B cell (primary cell): ENCODE measurements around the gene BTG3. TPM values are rescaled to one million over a fixed set of nuclear protein-coding genes. Genes with fewer than 3 reads are reported as not detected.

Source experiments
- ATAC-seq: fragments of 200-7000 bp; cut with Tn5 transposase; one replicate; pipeline ENCODE4 v1.10.0; 2021; ENCODE audit warnings: low read depth, mild to moderate bottlenecking, moderate number of reproducible peaks, moderate library complexity
- CTCF ChIA-PET: fragments of 350-600 bp; sonication (Branson Sonifier 250); formaldehyde crosslinking; loops from one replicate; lab custom pipeline; 2021; ENCODE audit warnings: antibody characterized with exemption, inconsistent platforms; lab: Charles Lee
- POLR2A ChIA-PET: fragments of 350-600 bp; sonication (Branson Sonifier 250); formaldehyde crosslinking; loops from one replicate; lab custom pipeline; 2021; ENCODE audit warnings: antibody characterized with exemption; lab: Charles Lee
- DNase-seq: peaks from one replicate; pipeline ENCODE4 v3.0.0; 2013
- H2AFZ ChIP-seq: 2 replicates; pipeline ENCODE4 v1.6.1; 2012; ENCODE audit warnings: mild to moderate bottlenecking, low read depth, low read length; ENCODE audit not compliant: insufficient read depth, poor library complexity, severe bottlenecking
- H3K27ac ChIP-seq, 2 donors: 1 replicate in 1 of 2; 2 replicates in 1 of 2; pipeline ENCODE4 v1.5.1; 2012 to 2013; ENCODE audit warnings: low read length in 2 of 2, mild to moderate bottlenecking in 2 of 2, moderate library complexity in 1 of 2
- H3K27me3 ChIP-seq, 4 experiments: fragments of 200-600 bp in 1 of 4; sonication (generic) in 1 of 4; replicated peaks in 1 of 4; 1 replicate in 2 of 4; 2 replicates in 2 of 4; pipeline versions ENCODE4 v1.6.1 to v1.7.0; 2013 to 2016; ENCODE audit warnings: low read length in 3 of 4, mild to moderate bottlenecking in 2 of 4, mixed read lengths in 1 of 4, moderate library complexity in 1 of 4; ENCODE audit not compliant: insufficient read depth in 4 of 4, control insufficient read depth in 3 of 4; ENCODE audit errors: control extremely low read depth in 1 of 4
- H3K36me3 ChIP-seq, 2 experiments: replicated peaks in 1 of 2; 1 replicate in 1 of 2; 2 replicates in 1 of 2; pipeline versions ENCODE4 v1.6.1 to v1.7.1; 2013; ENCODE audit warnings: low read length in 1 of 2; ENCODE audit not compliant: insufficient read depth in 2 of 2, control insufficient read depth in 1 of 2; ENCODE audit errors: control extremely low read depth in 1 of 2, extremely low read depth in 1 of 2
- H3K4me1 ChIP-seq, 2 donors: fragments of 200-600 bp in 1 of 2; sonication (generic) in 1 of 2; 1 replicate in 1 of 2; 2 replicates in 1 of 2; pipeline versions ENCODE4 v1.5.1 to v1.6.1; 2013 to 2017; ENCODE audit warnings: low read length in 2 of 2; ENCODE audit not compliant: control insufficient read depth in 2 of 2, insufficient read depth in 2 of 2
- H3K4me2 ChIP-seq: replicated peaks from 2 replicates; pipeline ENCODE3; 2012; ENCODE audit warnings: mild to moderate bottlenecking, low read depth, low read length; ENCODE audit not compliant: poor library complexity, severe bottlenecking
- H3K4me3 ChIP-seq, 5 experiments: fragments of 200-600 bp in 1 of 5; sonication (generic) in 1 of 5; 1 replicate in 3 of 5; 2 replicates in 2 of 5; pipeline versions ENCODE4 v1.5.1 to v1.7.0; 2011 to 2016; ENCODE audit warnings: low read length in 4 of 5, mild to moderate bottlenecking in 4 of 5, low read depth in 2 of 5, control low read depth in 1 of 5, moderate library complexity in 1 of 5; ENCODE audit not compliant: insufficient read depth in 1 of 5; ENCODE audit errors: control extremely low read depth in 1 of 5, extremely low read depth in 1 of 5
- H3K79me2 ChIP-seq: fragments of 200-600 bp; sonication (generic); one replicate; pipeline ENCODE4 v1.6.0; 2016; ENCODE audit warnings: low read length; ENCODE audit not compliant: control insufficient read depth, insufficient read depth
- H3K9ac ChIP-seq: fragments of 200-600 bp; sonication (generic); 2 replicates; pipeline ENCODE4 v1.6.1; 2017; ENCODE audit warnings: mild to moderate bottlenecking, low read length, moderate library complexity
- H3K9me3 ChIP-seq, 3 donors: one replicate each; pipeline versions ENCODE4 v1.6.1 to v1.7.1; 2013; ENCODE audit warnings: low read length in 2 of 3; ENCODE audit not compliant: control insufficient read depth in 2 of 3, insufficient read depth in 1 of 3; ENCODE audit errors: control extremely low read depth in 1 of 3
- H4K20me1 ChIP-seq: 2 replicates; pipeline ENCODE4 v1.6.0; 2012; ENCODE audit warnings: mild to moderate bottlenecking, low read length; ENCODE audit not compliant: insufficient read depth, control insufficient read depth, poor library complexity, severe bottlenecking
- H3K27ac Mint-ChIP-seq: one replicate; pipeline ENCODE4 v1.8.0; 2021; ENCODE audit warnings: mixed read lengths
- H3K27me3 Mint-ChIP-seq: one replicate; pipeline ENCODE4 v1.8.0; 2021; ENCODE audit warnings: mixed read lengths
- H3K4me1 Mint-ChIP-seq: one replicate; pipeline ENCODE4 v1.8.0; 2021; ENCODE audit warnings: mixed read lengths
- H3K4me3 Mint-ChIP-seq: one replicate; pipeline ENCODE4 v1.8.0; 2021; ENCODE audit warnings: mixed read lengths
- H3K9me3 Mint-ChIP-seq: one replicate; pipeline ENCODE4 v1.8.0; 2022; ENCODE audit warnings: mixed read lengths; ENCODE audit not compliant: insufficient read depth
- CTCF ChIP-seq: fragments of 200-600 bp; IDR thresholded peaks from one replicate; pipeline ENCODE4 v1.8.0; 2022; ENCODE audit warnings: antibody characterized with exemption, mild to moderate bottlenecking
- EZH2 ChIP-seq: IDR thresholded peaks from 2 replicates; pipeline ENCODE4 v1.6.1; 2012; ENCODE audit warnings: borderline replicate concordance, low read depth, mild to moderate bottlenecking, moderate library complexity, low read length; ENCODE audit not compliant: insufficient read depth, poor library complexity, severe bottlenecking
- WGBS: methylation state at CpG from one replicate; pipeline ENCODE4 v1.1.5; 2013; ENCODE audit warnings: missing lambda C conversion rate; ENCODE audit not compliant: insufficient coverage; 5-methylcytosine and 5-hydroxymethylcytosine counted together
- intact Hi-C: fragments of 100-400 bp; cut with micrococcal nuclease; formaldehyde crosslinking; loops from one replicate; pipeline ENCODE4 v1.10.0; 2022
- polyA plus RNA-seq: library from polyadenylated mRNA; depleted of rRNA; stranded (reverse); fragments of >200 nt; gene quantifications from 2 replicates; pipeline ENCODE4 v1.2.3, GENCODE V29; 2012
- total RNA-seq, 2 donors: library from RNA; stranded (reverse); fragments of 120-200 nt in 1 of 2; gene quantifications; 1 replicate in 1 of 2; 2 replicates in 1 of 2; pipeline versions ENCODE4 v1.2.3 to v1.2.4, GENCODE V29; 2013 to 2022

The BTG3 gene
- total and polyA plus RNA-seq, 2 donors (not counting 1 experiment from before 2014, with no cell fraction given), result 11.8 to 14.9 TPM

DNA sequence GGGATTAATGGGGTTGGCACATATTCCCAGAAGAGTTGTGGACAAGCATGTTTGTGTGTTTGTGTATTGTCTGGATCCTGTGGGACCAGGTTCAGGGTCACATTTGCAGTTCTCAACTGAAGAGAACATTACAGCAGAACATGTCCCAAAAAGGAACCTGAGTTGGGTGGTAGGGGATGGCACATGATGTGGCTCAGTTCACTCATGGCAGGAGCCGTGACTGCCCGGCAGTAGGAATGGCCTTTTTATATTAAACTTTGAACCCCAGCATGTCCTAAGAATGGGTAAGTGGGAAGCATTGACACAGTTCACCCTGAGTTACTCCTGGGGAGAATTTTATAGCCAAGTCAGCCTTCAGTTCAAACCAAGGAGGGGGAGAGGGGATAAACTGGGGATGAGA is 58.6 kb downstream of the BTG3 start:
- POLR2A ChIA-PET, result no interaction called here
- Histone ChIP-seq H3K9me3 (no peaks in the 10 kb centered on the region), H3K36me3 (no peaks in the 10 kb centered on the region), H3K4me2 (no peak overlapping the region), H3K4me3 (no peak overlapping the region), H3K79me2 (no peaks in the 10 kb centered on the region), H3K4me1 (no peaks in the 10 kb centered on the region), H3K27ac (no peak overlapping the region), H2AFZ (no peak overlapping the region), H3K27me3 (peaks cover 0 to under 1% (median 0%) of the 10 kb centered on the region in 4 experiments), H4K20me1 (no peaks in the 10 kb centered on the region), H3K9ac (no peak overlapping the region)
- Mint-ChIP-seq H3K27me3 (peaks cover 18% of the 10 kb centered on the region), H3K4me3 (no peak overlapping the region), H3K4me1 (no peaks in the 10 kb centered on the region), H3K27ac (no peak overlapping the region), H3K9me3 (no peaks in the 10 kb centered on the region)
- ATAC-seq, result no peak
- no CpG with 5 or more reads among the region's 2 CpGs for WGBS
- CTCF ChIA-PET, result no interaction called here
- TF ChIP-seq CTCF (no peak), EZH2 (no peak)
- intact Hi-C loops, result no loop called here
- no peak for DNase-seq

GRCh38 chr21:17552410-17552809 is 60.3 kb downstream of the BTG3 start:
- Histone ChIP-seq H3K4me2 (no peak overlapping the region), H3K9me3 (no peaks in the 10 kb centered on the region), H3K36me3 (no peaks in the 10 kb centered on the region), H3K9ac (no peak overlapping the region), H2AFZ (no peak overlapping the region), H3K27ac (no peak overlapping the region), H3K79me2 (no peaks in the 10 kb centered on the region), H3K27me3 (no peaks in the 10 kb centered on the region), H3K4me3 (no peak overlapping the region), H3K4me1 (no peaks in the 10 kb centered on the region), H4K20me1 (no peaks in the 10 kb centered on the region)
- DNase-seq, result no peak
- no peak for ATAC-seq
- Mint-ChIP-seq H3K27me3 (peaks cover 24% of the 10 kb centered on the region), H3K4me3 (no peak overlapping the region), H3K4me1 (no peaks in the 10 kb centered on the region), H3K9me3 (no peaks in the 10 kb centered on the region), H3K27ac (no peak overlapping the region)
- ChIA-PET CTCF (interaction anchor here (1.1 kb wide), 1 partner anchor 163 kb away, joined by 4 read pairs; no protein-coding TSS in a partner anchor), POLR2A (no interaction called here)
- intact Hi-C loops, result no loop called here
- TF ChIP-seq EZH2, result no peak
- TF ChIP-seq CTCF, result no peak
